Glutamatergic neuron (in vitro differentiated cells): ENCODE results near the gene RHOF. TPM values are rescaled to one million over a fixed set of nuclear protein-coding genes. Genes with fewer than 3 reads are reported as not detected.
A peak's percentile ranks its signal among the peaks of the same experiment; 100 is the strongest.

ENCODE experiments used
- DNase-seq: peaks from one replicate; pipeline ENCODE4 v3.0.0; 2022
- H3K27ac Mint-ChIP-seq: one replicate; pipeline ENCODE4 v1.8.0; 2020; ENCODE audit warnings: mild to moderate bottlenecking, mixed read lengths, inconsistent platforms; ENCODE audit not compliant: unreplicated experiment
- H3K27me3 Mint-ChIP-seq: one replicate; pipeline ENCODE4 v1.8.0; 2020; ENCODE audit warnings: mild to moderate bottlenecking, moderate library complexity, mixed read lengths, inconsistent platforms; ENCODE audit not compliant: unreplicated experiment
- H3K36me3 Mint-ChIP-seq: one replicate; pipeline ENCODE4 v1.8.0; 2020; ENCODE audit warnings: mild to moderate bottlenecking, mixed read lengths, inconsistent platforms; ENCODE audit not compliant: unreplicated experiment
- H3K4me1 Mint-ChIP-seq: one replicate; pipeline ENCODE4 v1.8.0; 2020; ENCODE audit warnings: mild to moderate bottlenecking, low read depth, mixed read lengths, inconsistent platforms; ENCODE audit not compliant: unreplicated experiment
- H3K4me3 Mint-ChIP-seq: one replicate; pipeline ENCODE4 v1.8.0; 2020; ENCODE audit warnings: mild to moderate bottlenecking, mixed read lengths, inconsistent platforms; ENCODE audit not compliant: unreplicated experiment
- H3K9me3 Mint-ChIP-seq: one replicate; pipeline ENCODE4 v1.8.0; 2020; ENCODE audit warnings: mild to moderate bottlenecking, moderate library complexity, mixed read lengths, inconsistent platforms; ENCODE audit not compliant: unreplicated experiment
- total RNA-seq: library from RNA; stranded (reverse); fragmentation: NEBNext Ultra II Directional; extraction: Animal tissue kit (Norgen Biotek cat#: 25700); gene quantifications from one replicate; pipeline ENCODE4 v1.2.1, GENCODE V29; 2021; ENCODE audit not compliant: unreplicated experiment
- TF ChIP-seq, protein P1 (sequence below): fragments of 200-600 bp; sonication (generic); IDR thresholded peaks from one replicate; pipeline ENCODE4 v1.5.0; 2021; ENCODE audit not compliant: partially characterized antibody, unreplicated experiment

RHOF gene
- total RNA-seq, 1 donor from 2014 or later = 31.1 TPM

DNA sequence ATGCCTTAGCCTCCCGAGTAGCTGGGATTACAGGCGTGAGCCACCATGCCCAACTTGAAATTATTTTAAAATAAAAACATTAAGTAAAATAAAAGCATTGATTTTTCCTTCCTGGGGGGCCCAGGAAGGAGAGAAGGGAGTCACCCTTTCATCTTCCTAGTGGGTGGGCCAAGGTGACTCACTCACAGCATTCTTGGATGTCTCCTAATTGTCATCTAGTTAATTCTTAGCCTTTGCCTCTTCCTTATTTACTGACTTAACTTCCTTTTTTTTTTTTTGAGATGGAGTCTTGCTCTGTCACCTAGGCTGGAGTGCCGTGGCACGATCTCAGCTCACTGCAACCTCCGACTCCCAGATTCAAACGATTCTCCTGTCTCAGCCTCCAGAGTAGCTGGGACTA lies 51.7 kb downstream of the RHOF start:
- Mint-ChIP-seq H3K27ac (peak overlapping the region; percentile 71), H3K9me3 (peaks cover 2% of the 10 kb centered on the region), H3K4me3 (no peak overlapping the region), H3K4me1 (peaks cover 18% of the 10 kb centered on the region), H3K36me3 (no peaks in the 10 kb centered on the region), H3K27me3 (peaks cover 3% of the 10 kb centered on the region)
- TF ChIP-seq, protein P1, sequence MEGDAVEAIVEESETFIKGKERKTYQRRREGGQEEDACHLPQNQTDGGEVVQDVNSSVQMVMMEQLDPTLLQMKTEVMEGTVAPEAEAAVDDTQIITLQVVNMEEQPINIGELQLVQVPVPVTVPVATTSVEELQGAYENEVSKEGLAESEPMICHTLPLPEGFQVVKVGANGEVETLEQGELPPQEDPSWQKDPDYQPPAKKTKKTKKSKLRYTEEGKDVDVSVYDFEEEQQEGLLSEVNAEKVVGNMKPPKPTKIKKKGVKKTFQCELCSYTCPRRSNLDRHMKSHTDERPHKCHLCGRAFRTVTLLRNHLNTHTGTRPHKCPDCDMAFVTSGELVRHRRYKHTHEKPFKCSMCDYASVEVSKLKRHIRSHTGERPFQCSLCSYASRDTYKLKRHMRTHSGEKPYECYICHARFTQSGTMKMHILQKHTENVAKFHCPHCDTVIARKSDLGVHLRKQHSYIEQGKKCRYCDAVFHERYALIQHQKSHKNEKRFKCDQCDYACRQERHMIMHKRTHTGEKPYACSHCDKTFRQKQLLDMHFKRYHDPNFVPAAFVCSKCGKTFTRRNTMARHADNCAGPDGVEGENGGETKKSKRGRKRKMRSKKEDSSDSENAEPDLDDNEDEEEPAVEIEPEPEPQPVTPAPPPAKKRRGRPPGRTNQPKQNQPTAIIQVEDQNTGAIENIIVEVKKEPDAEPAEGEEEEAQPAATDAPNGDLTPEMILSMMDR = no peak
- DNase-seq = no peak

DNA sequence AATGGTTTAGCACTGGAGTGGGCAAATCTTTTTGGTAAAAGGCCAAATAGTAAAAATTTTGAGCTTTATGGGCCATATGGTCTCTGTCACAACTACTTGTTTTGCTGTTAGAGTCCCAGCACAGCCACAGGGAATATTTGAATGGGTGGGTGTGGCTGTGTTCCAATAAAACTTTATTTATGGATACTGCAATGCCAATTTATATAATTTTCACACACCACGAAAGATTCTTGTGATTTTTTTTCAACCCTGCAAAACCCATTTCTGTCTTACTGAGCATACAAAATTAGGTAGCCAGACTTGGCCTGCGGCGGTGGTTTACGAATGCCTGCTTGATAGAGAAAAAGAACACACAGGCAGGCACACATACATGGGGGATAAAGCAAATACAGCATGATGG lies 52.6 kb downstream of the RHOF start:
- peaks cover 3% of the 10 kb centered on the region for H3K27me3 Mint-ChIP-seq
- no peaks in the 10 kb centered on the region for H3K36me3 Mint-ChIP-seq
- DNase-seq = no peak
- H3K27ac Mint-ChIP-seq = peak overlapping the region; percentile 68
- peaks cover 18% of the 10 kb centered on the region for H3K4me1 Mint-ChIP-seq
- TF ChIP-seq, protein P1 = no peak
- peaks cover 2% of the 10 kb centered on the region for H3K9me3 Mint-ChIP-seq
- H3K4me3 Mint-ChIP-seq = no peak overlapping the region

DNA sequence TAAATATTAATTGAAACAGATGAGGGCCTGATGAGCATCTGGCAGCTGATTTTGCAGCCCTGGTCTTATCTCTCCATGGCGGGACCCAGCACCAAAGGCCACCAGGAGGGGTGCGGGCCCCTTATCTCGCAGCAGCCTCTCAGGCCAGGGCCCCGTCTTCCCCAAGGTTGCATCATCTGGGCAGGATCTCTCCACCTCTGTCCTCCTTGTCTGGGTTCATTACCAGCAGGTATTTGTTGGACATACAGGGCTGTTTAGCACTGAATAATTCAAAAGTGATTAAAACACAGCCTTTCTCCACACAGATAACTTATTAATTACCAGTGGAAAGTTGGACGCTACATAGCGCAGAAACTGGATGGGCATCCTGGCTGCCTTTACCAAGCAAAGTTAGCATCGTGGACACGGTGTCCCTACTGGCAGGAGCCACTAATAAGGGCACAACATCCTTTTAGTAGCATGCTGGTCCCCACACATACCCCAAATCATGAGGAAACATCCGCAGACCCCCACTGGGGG lies 55.1 kb downstream of the RHOF start:
- no peak for DNase-seq
- TF ChIP-seq, protein P1 = no peak
- Mint-ChIP-seq H3K36me3 (no peaks in the 10 kb centered on the region), H3K27ac (peak overlapping the region; percentile 70), H3K9me3 (peaks cover 3% of the 10 kb centered on the region), H3K27me3 (peaks cover 5% of the 10 kb centered on the region), H3K4me3 (peak overlapping the region; percentile 21), H3K4me1 (peaks cover 18% of the 10 kb centered on the region)

DNA sequence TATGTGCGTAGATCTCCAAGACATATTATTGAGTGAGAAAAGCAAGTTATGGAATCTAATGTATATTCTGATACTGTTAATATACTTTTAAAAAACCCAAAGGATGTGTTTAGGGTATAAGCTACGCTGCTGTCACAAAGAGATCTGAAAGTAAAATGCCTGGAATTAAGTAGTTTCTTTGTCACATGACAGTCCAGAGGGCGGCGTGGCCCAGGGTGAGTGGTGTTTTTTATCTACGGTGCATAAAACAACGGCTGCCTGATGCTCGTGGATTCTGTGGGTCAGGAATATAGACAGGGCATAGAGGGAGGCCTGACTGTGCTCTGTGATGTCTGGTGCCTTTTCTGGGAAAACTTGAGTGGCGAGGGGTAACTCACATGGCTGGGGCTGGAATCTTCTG lies 59.6 kb downstream of the RHOF start:
- peaks cover 8% of the 10 kb centered on the region for H3K4me1 Mint-ChIP-seq
- H3K36me3 Mint-ChIP-seq = no peaks in the 10 kb centered on the region
- H3K4me3 Mint-ChIP-seq = no peak overlapping the region
- TF ChIP-seq, protein P1 = no peak
- H3K27ac Mint-ChIP-seq = no peak overlapping the region
- peaks cover 2% of the 10 kb centered on the region for H3K9me3 Mint-ChIP-seq
- DNase-seq = no peak
- H3K27me3 Mint-ChIP-seq = peaks cover 2% of the 10 kb centered on the region

DNA sequence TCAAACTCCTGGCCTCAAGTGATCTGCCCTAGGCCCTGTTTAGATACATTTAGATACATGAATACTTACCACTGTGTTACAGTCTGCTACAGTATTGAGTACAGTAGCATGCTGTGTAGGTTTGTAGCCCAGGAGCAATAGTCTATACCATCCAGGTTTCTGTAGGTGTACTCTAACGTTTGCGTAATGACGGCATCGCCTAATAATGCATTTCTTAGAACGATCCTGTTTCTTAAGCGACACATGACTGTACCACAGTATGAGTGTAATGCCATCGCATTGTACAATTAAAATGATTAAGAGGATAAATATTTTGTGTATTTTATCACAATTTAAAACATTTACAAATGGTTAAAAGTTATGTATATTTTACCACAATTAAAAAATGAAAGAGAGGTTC lies 62.0 kb downstream of the RHOF start:
- TF ChIP-seq, protein P1 = no peak
- no peak for DNase-seq
- Mint-ChIP-seq H3K27me3 (peaks cover 2% of the 10 kb centered on the region), H3K36me3 (no peaks in the 10 kb centered on the region), H3K27ac (no peak overlapping the region), H3K9me3 (peaks cover 3% of the 10 kb centered on the region), H3K4me1 (peaks cover 3% of the 10 kb centered on the region), H3K4me3 (no peak overlapping the region)
